Measurements from ENCODE around the gene HBP1. TPM values are rescaled to one million over a fixed set of nuclear protein-coding genes. Genes with fewer than 3 reads are reported as not detected.
"Not testable (repeated sequence)": the region's sequence is repeated elsewhere in the genome, so short reads cannot be mapped to it uniquely, and the experiment has no call there.

HBP1 gene
- total RNA-seq, 1 experiment from 2014 or later, result 26.8 TPM

GRCh38 chr7:107150375-107151073 is 18.3 kb upstream of the HBP1 start:
- DNase-seq, result peak; percentile 14
- no peaks in the 10 kb centered on the region for H3K9me3 ChIP-seq
- H3K27me3 ChIP-seq, result no peaks in the 10 kb centered on the region
- no peaks in the 10 kb centered on the region for H3K36me3 ChIP-seq
- H3K4me3 ChIP-seq, result no peak overlapping the region

- no peaks in the 10 kb centered on the region for H3K36me3 ChIP-seq
- DNase-seq, result no peak
These were observed 17.3 kb upstream of the HBP1 start for GRCh38 chr7:107151538-107151937.

GRCh38 chr7:107152011-107152410 is 16.8 kb upstream of the HBP1 start:
- no peaks in the 10 kb centered on the region for H3K36me3 ChIP-seq
- H3K9me3 ChIP-seq, result no peaks in the 10 kb centered on the region
- DNase-seq, result no peak
- H3K27me3 ChIP-seq, result no peaks in the 10 kb centered on the region
- H3K4me3 ChIP-seq, result no peak overlapping the region

More at GRCh38 chr7:107151538-107151937, 17.3 kb upstream of the HBP1 start:
- Histone ChIP-seq H3K27me3 (no peaks in the 10 kb centered on the region), H3K4me3 (no peak overlapping the region), H3K9me3 (no peaks in the 10 kb centered on the region)

- Histone ChIP-seq H3K36me3 (no peaks in the 10 kb centered on the region), H3K9me3 (no peaks in the 10 kb centered on the region), H3K4me3 (no peak overlapping the region), H3K27me3 (no peaks in the 10 kb centered on the region)
- no peak for DNase-seq
These were observed 14.0 kb upstream of the HBP1 start for GRCh38 chr7:107154826-107155225.

GRCh38 chr7:107155726-107156125 is 13.1 kb upstream of the HBP1 start:
- not testable (repeated sequence) for H3K4me3 ChIP-seq, H3K27me3 ChIP-seq, H3K9me3 ChIP-seq, H3K36me3 ChIP-seq, DNase-seq

GRCh38 chr7:107157091-107157490 is 11.7 kb upstream of the HBP1 start:
- no peak overlapping the region for H3K4me3 ChIP-seq
- H3K9me3 ChIP-seq, result no peaks in the 10 kb centered on the region
- H3K27me3 ChIP-seq, result no peaks in the 10 kb centered on the region
- no peaks in the 10 kb centered on the region for H3K36me3 ChIP-seq
- no peak for DNase-seq

GRCh38 chr7:107158028-107158427 is 10.8 kb upstream of the HBP1 start:
- Histone ChIP-seq H3K36me3 (no peaks in the 10 kb centered on the region), H3K9me3 (no peaks in the 10 kb centered on the region), H3K4me3 (no peak overlapping the region), H3K27me3 (no peaks in the 10 kb centered on the region)
- no peak for DNase-seq

GRCh38 chr7:107160389-107160788 is 8.4 kb upstream of the HBP1 start:
- DNase-seq, result no peak
- H3K36me3 ChIP-seq, result no peaks in the 10 kb centered on the region
- H3K4me3 ChIP-seq, result no peak overlapping the region
- H3K27me3 ChIP-seq, result no peaks in the 10 kb centered on the region
- H3K9me3 ChIP-seq, result no peaks in the 10 kb centered on the region

- no peaks in the 10 kb centered on the region for H3K9me3 ChIP-seq
- no peaks in the 10 kb centered on the region for H3K36me3 ChIP-seq
- no peak for DNase-seq
- no peaks in the 10 kb centered on the region for H3K27me3 ChIP-seq
- H3K4me3 ChIP-seq, result no peak overlapping the region
These were observed 7.4 kb upstream of the HBP1 start for GRCh38 chr7:107161415-107161814.

GRCh38 chr7:107162475-107162874 is 6.3 kb upstream of the HBP1 start:
- Histone ChIP-seq H3K9me3 (no peaks in the 10 kb centered on the region), H3K36me3 (no peaks in the 10 kb centered on the region), H3K4me3 (no peak overlapping the region), H3K27me3 (no peaks in the 10 kb centered on the region)
- DNase-seq, result no peak

GRCh38 chr7:107164092-107164491 is 4.7 kb upstream of the HBP1 start:
- Histone ChIP-seq H3K4me3 (no peak overlapping the region), H3K9me3 (no peaks in the 10 kb centered on the region), H3K36me3 (no peaks in the 10 kb centered on the region), H3K27me3 (no peaks in the 10 kb centered on the region)
- DNase-seq, result no peak

- H3K9me3 ChIP-seq, result no peaks in the 10 kb centered on the region
- DNase-seq, result no peak
- no peak overlapping the region for H3K4me3 ChIP-seq
- H3K27me3 ChIP-seq, result no peaks in the 10 kb centered on the region
- H3K36me3 ChIP-seq, result no peaks in the 10 kb centered on the region
These were observed 3.5 kb upstream of the HBP1 start for GRCh38 chr7:107165341-107165740.

- H3K4me3 ChIP-seq, result peak overlapping the region; percentile 77
- DNase-seq, result no peak
- no peaks in the 10 kb centered on the region for H3K27me3 ChIP-seq
These were observed 1.9 kb upstream of the HBP1 start for GRCh38 chr7:107166736-107167426.

GRCh38 chr7:107167483-107168232 is 1.1 kb upstream of the HBP1 start:
- no peaks in the 10 kb centered on the region for H3K27me3 ChIP-seq
- peak overlapping the region; percentile 77 for H3K4me3 ChIP-seq
- no peaks in the 10 kb centered on the region for H3K9me3 ChIP-seq
- peak; percentile 26 for DNase-seq
- H3K36me3 ChIP-seq, result no peaks in the 10 kb centered on the region

More at GRCh38 chr7:107166736-107167426, 1.9 kb upstream of the HBP1 start:
- no peaks in the 10 kb centered on the region for H3K36me3 ChIP-seq
- no peaks in the 10 kb centered on the region for H3K9me3 ChIP-seq

GRCh38 chr7:107169120-107170050 is 582 bp downstream of the HBP1 start:
- Histone ChIP-seq H3K4me3 (peak overlapping the region; percentile 77), H3K36me3 (no peaks in the 10 kb centered on the region), H3K27me3 (no peaks in the 10 kb centered on the region), H3K9me3 (no peaks in the 10 kb centered on the region)
- DNase-seq, result peak; percentile 92

- H3K27me3 ChIP-seq, result no peaks in the 10 kb centered on the region
- peak overlapping the region; percentile 77 for H3K4me3 ChIP-seq
- no peaks in the 10 kb centered on the region for H3K36me3 ChIP-seq
- DNase-seq, result no peak
- no peaks in the 10 kb centered on the region for H3K9me3 ChIP-seq
These were observed 1.5 kb downstream of the HBP1 start for GRCh38 chr7:107170051-107170915.

All from MG63 (cell line).